Tibial nerve (tissue), 4 donors: ENCODE measurements around the gene POLR1H.

Experiments used
- EP300 ChIP-seq, 2 donors: sonication (generic); formaldehyde crosslinking; IDR thresholded peaks; one replicate each; pipeline ENCODE4 v1.6.1; 2017; ENCODE audit warnings: antibody characterized with exemption in 2 of 2, mild to moderate bottlenecking in 1 of 2
- POLR2A ChIP-seq, 2 donors: fragments of 450-650 bp; IDR thresholded peaks; one replicate each; pipeline ENCODE4 v1.6.1; 2017; ENCODE audit warnings: antibody characterized with exemption in 2 of 2, mild to moderate bottlenecking in 2 of 2, moderate library complexity in 2 of 2
- TF ChIP-seq, protein P1 (sequence below), 5 experiments: fragments of 200-600 bp in 3 of 5; fragments of 450-650 bp in 2 of 5; sonication (generic) in 3 of 5; IDR thresholded peaks; one replicate each; pipeline ENCODE4 v1.5.1; 2016 to 2019; ENCODE audit warnings: antibody characterized with exemption in 5 of 5, mild to moderate bottlenecking in 3 of 5, moderate library complexity in 2 of 5

DNA sequence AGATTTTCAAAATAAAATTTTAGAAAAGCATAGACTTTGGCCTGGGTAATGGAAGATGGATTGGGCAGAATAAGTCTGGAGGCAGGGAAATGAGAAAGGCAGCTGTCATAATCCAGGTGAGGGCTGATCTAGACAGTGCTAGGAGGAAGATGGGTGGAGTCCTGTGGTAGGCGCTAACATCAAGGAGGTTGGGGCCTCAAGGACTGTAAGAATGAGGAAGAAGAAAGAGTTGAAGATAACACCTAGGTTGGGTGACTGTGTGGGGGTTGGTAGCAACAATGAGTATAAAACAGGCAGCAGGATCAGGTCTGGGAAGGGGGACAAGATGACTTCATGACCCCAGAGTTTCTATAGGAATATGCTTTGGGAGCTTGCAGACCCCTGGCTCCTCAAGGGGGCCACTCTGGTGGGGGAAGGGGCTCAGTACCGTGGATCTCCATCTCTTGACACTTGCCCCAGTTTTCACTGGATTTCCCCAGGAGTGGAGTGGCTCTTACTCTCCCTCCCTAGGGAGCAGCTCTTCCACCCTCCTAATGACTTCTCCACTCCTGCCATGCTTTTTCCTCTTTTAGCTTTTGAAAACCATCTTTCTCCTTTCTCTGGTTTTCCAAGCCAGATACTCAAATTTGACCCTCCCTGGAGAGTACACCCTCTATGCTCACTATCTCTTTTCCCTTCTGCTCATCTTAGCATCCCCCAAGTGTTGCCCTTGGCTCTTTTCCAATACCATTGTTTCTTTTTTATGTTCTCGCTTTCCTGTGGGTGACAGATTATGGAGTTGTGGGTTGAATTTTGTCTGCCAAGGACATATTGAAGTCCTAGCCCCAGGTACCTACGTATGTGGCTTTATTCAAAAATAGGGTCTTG lies 37.1 kb downstream of the POLR1H start:
- TF ChIP-seq, protein P1, sequence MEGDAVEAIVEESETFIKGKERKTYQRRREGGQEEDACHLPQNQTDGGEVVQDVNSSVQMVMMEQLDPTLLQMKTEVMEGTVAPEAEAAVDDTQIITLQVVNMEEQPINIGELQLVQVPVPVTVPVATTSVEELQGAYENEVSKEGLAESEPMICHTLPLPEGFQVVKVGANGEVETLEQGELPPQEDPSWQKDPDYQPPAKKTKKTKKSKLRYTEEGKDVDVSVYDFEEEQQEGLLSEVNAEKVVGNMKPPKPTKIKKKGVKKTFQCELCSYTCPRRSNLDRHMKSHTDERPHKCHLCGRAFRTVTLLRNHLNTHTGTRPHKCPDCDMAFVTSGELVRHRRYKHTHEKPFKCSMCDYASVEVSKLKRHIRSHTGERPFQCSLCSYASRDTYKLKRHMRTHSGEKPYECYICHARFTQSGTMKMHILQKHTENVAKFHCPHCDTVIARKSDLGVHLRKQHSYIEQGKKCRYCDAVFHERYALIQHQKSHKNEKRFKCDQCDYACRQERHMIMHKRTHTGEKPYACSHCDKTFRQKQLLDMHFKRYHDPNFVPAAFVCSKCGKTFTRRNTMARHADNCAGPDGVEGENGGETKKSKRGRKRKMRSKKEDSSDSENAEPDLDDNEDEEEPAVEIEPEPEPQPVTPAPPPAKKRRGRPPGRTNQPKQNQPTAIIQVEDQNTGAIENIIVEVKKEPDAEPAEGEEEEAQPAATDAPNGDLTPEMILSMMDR (IDR thresholded peaks at IDR 0.05) = no peak
- TF ChIP-seq POLR2A (IDR thresholded peaks at IDR 0.05) (no peak), EP300 (IDR thresholded peaks at IDR 0.05) (no peak)
